Gastrocnemius medialis (tissue), 4 donors: Measurements from ENCODE around the gene BPHL.

ENCODE experiments used
- POLR2A ChIP-seq, 2 donors: fragments of 450-650 bp; IDR thresholded peaks; one replicate each; pipeline ENCODE4 v1.6.1; 2017; ENCODE audit warnings: antibody characterized with exemption in 2 of 2, mild to moderate bottlenecking in 2 of 2, moderate library complexity in 2 of 2
- TF ChIP-seq, protein P1 (sequence below), 5 experiments: fragments of 450-650 bp in 3 of 5; fragments of 200-600 bp in 2 of 5; sonication (generic) in 2 of 5; IDR thresholded peaks in 4 of 5; conservative IDR thresholded peaks in 1 of 5; 1 replicate in 4 of 5; 2 replicates in 1 of 5; pipeline ENCODE4 v1.5.1; 2016 to 2019; ENCODE audit warnings: antibody characterized with exemption in 5 of 5, mild to moderate bottlenecking in 3 of 5, moderate library complexity in 3 of 5

DNA sequence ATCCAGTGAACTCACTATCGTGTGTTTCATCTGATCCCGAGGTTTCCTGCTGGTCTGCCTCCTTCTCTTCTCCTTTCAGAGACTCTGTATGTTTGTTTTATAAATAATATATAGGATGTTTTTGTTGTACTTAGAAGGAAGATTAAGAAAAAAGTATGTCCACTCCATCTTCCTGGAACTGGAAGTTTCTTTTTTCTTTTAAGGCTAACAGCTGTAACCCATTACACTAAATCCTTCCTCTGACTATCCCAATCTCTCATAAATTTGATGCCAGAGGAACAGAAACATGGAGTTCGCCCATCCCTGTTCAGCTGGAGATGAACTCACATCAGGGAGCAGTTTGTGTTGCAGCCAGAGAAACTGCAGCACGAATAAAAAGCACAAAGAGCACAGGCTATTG, 29.5 kb upstream of the BPHL start:
- TF ChIP-seq, protein P1, sequence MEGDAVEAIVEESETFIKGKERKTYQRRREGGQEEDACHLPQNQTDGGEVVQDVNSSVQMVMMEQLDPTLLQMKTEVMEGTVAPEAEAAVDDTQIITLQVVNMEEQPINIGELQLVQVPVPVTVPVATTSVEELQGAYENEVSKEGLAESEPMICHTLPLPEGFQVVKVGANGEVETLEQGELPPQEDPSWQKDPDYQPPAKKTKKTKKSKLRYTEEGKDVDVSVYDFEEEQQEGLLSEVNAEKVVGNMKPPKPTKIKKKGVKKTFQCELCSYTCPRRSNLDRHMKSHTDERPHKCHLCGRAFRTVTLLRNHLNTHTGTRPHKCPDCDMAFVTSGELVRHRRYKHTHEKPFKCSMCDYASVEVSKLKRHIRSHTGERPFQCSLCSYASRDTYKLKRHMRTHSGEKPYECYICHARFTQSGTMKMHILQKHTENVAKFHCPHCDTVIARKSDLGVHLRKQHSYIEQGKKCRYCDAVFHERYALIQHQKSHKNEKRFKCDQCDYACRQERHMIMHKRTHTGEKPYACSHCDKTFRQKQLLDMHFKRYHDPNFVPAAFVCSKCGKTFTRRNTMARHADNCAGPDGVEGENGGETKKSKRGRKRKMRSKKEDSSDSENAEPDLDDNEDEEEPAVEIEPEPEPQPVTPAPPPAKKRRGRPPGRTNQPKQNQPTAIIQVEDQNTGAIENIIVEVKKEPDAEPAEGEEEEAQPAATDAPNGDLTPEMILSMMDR (IDR thresholded peaks at IDR 0.05 in 4 of 5, conservative IDR thresholded peaks at IDR 0.05 in 1 of 5) = no peak
- no peak for TF ChIP-seq POLR2A (IDR thresholded peaks at IDR 0.05)
